Measurements from ENCODE around the gene SPATA31D1.

DNA sequence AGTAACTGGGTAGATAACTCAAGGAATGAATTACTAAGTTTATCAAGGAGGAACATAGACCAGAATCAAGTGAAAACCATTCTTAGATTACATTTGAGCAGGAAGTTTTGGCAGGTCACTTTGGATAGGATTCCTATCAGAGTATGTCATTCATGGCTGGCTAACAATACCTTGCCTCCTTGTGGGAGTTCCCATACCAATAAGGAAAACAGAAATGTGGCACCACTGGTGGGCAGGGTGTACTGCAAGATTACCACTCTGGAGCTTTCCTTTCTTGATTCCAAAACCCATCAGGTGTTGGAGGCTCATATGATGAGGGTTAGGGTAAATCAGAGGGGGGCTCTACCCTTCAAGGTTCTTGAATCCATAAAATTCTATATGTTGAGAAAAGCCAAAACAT, 18.6 kb upstream of the SPATA31D1 start:
- TF ChIP-seq, protein P1, sequence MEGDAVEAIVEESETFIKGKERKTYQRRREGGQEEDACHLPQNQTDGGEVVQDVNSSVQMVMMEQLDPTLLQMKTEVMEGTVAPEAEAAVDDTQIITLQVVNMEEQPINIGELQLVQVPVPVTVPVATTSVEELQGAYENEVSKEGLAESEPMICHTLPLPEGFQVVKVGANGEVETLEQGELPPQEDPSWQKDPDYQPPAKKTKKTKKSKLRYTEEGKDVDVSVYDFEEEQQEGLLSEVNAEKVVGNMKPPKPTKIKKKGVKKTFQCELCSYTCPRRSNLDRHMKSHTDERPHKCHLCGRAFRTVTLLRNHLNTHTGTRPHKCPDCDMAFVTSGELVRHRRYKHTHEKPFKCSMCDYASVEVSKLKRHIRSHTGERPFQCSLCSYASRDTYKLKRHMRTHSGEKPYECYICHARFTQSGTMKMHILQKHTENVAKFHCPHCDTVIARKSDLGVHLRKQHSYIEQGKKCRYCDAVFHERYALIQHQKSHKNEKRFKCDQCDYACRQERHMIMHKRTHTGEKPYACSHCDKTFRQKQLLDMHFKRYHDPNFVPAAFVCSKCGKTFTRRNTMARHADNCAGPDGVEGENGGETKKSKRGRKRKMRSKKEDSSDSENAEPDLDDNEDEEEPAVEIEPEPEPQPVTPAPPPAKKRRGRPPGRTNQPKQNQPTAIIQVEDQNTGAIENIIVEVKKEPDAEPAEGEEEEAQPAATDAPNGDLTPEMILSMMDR (IDR thresholded peaks at IDR 0.05; ENCODE audit: poor library complexity), result no peak
- no peak for TF ChIP-seq EZH2 (IDR thresholded peaks at IDR 0.05; ENCODE audit: borderline replicate concordance)
- no peak for TF ChIP-seq EZH2phosphoT487 (IDR thresholded peaks at IDR 0.05; ENCODE audit: low read depth, severe bottlenecking, unreplicated experiment)

Measured in hepatocyte (in vitro differentiated cells).